ENCODE data around the gene CDX2.
"Not testable (repeated sequence)": the region's sequence is repeated elsewhere in the genome, so short reads cannot be mapped to it uniquely, and the experiment has no call there.

CDX2 gene, protein sequence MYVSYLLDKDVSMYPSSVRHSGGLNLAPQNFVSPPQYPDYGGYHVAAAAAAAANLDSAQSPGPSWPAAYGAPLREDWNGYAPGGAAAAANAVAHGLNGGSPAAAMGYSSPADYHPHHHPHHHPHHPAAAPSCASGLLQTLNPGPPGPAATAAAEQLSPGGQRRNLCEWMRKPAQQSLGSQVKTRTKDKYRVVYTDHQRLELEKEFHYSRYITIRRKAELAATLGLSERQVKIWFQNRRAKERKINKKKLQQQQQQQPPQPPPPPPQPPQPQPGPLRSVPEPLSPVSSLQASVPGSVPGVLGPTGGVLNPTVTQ

DNA sequence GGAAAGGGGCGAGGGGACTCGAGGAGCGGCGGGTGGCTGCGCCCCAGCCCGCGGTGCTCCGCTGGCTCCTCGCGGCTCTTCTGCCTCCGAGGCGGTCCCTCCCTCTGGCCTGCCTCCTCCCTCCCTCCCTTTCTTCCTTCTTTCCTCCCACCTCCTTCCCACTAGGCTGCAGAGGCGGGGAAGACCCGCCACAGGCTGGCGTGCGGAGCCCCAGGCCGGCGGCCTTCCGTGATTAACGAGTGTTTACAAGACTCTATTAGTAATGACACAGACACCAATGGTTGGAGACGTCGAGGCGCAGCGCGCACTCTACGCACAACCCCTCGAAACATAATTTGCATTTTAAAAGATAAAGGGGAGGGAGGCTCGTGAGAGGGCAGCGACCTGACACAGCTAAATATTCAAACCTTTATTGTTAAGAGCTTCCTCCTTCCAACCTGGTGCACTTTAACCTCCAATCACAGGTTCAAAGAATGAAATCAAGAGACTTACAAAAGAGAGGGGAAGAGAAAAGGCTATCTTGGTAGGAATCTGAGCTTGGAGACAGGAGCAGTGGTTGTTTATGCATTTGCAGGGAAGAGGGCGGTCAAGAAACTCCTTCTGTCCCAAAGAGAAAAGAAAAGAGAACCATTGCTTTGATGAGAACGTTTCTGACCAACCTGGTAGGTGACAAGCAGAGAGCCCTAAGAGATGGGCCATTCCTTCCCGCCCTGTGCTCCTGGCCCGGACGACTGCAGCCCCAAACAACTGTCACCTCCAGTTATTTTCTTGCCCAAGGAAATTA, at the start of gene CDX2:
Gene CDX2, minus strand, starts transcription at position 234 of the 784 bp plus-strand sequence. CDS start 309 bp downstream, outside the sequence.
- no peak for DNase-seq

DNA sequence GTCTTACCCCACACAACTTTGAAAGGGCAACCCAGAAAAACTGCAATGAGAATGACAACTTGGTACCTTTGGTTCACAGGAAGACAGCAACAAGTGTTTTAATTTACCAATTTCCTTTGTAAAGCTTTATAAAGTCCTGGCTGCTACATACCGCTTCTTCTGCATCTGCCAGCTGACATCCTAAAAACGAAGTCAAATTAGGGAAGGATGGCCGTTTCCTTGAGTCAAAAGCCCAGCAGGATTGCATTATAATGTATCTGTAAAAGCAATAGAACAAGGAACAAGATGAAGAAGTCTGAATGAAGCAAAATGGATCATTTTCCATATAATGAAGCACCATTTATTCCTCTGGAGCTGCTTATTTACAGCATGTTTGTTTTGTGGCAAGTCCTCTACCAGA, 45.2 kb upstream of the CDX2 start:
- DNase-seq: no peak

DNA sequence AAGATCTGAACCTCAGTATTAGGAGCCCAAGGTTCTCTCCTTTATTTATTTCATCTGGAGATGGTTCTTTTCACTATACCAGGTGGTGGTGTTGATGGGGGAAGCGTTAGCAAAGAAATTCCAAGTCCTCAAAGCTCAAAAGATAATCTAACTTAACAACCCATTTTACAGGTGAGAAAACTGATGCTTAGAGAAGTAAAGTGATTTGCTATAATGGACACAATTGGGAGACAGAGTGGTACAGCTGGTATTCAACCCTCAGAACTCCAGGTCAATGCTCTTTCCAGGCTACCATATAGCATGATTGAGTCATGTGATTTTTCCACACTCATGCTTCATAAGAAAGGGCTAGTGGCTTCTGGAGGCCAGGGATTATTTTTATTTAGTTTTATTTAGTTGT, 44.4 kb upstream of the CDX2 start:
- DNase-seq: no peak

DNA sequence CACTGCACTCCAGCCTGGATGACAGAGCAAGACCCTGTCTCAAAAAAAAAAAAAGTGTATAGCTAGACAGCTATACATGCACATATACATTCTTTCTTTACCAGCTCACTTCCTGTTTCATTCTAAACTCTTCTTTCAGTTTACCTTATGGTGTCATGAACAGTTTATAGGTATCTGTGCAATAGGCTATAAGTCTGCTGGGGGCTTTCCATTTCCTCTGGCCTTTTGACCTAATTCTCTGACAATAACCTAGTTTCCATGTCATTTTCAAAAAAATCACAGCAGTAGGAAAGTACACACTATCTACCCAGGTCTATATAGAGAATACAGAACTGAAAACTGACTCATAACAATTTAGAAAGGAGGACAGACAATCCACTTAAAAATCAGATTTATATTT, 43.8 kb upstream of the CDX2 start:
- DNase-seq: no peak

DNA sequence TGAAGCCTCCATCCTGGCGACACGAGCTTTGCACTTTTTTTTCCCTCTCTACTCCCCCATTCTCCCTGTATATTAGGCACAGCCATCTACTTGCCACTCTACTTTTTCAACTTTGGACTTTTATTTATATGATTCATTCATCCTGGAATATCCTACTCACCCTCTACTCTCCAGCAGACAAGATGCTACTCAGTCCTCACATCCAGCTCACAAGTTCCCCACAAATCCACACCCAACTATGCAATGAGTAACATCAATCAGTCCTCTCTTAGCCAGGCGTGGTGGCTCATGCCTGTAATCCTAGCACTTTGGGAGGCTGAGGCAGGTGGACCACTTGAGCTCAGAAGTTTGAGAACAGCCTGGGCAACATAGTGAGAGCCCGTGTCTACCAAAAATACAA, 43.3 kb upstream of the CDX2 start:
- DNase-seq: no peak

DNA sequence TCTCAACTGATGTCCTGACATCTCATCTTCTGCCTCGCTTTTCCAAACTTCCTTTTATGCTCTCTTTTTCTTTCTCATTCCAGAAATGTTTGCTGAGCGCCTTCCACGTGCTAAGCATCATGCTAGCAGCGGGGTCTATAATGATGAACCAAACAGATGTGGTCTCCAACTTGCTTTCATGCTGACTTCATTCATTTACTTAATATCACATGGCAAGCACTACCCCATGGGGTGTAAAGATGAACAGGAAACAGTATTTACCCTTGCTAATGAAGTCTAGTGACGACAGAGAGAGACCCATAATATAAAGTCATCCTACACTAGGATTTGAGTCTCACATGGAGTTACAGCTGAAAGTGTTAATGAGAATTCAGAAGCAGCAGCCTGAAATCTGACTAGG, 40.9 kb upstream of the CDX2 start:
- no peak for DNase-seq

DNA sequence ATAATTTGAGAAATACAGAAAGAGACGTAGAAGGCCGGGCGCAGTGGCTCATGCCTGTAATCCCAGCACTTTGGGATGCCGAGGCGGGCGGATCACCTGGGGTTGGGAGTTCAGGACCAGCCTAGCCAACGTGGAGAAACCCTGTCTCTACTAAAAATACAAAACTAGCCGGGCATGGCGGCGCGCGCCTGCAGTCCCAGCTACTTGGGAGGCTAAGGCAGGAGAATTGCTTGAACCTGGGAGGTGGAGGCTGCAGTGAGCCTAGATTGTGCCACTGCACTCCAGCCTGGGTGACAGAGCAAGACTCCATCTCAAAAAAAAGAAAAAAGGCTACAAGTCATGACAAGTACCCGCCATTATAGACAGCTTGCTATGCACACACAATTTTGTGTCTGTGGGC, 35.9 kb upstream of the CDX2 start:
- not testable (repeated sequence) for DNase-seq

DNA sequence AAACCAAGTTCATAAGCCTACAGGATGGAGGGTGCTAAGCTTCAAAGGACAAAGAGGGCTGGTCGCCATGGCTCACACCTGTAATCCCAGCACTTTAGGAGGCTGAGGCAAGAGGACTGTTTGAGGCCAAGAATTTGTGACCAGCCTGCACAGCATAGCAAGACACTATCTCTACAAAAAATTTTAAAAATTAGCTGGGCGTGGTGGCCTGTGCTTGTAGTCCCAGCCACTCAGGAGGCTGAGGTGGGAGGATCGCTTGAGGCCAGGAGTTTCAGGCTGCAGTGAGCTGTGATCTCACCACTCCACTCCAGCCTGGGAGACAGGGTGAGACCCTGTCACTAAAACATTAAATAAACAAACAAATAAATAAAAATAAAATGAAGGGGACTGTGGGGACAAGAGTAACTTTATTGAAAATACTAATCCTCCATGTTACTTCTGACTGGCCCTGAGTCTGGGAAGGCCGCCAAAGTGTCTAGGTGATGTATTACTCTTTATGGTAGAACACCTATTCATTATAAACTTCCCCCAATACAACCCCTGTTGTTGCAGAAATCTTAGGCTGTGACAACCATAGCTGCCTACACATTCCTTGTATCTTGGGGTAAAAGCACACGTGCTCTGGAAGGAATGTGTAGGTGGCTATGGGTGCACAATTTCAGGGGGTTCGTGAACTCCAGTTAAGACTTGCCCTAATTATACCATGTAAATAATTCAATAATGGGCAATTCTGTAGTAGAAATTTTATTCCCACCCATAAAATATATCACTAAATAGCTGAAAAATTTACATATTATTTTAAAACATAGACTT, 34.0 kb upstream of the CDX2 start:
- DNase-seq: no peak

DNA sequence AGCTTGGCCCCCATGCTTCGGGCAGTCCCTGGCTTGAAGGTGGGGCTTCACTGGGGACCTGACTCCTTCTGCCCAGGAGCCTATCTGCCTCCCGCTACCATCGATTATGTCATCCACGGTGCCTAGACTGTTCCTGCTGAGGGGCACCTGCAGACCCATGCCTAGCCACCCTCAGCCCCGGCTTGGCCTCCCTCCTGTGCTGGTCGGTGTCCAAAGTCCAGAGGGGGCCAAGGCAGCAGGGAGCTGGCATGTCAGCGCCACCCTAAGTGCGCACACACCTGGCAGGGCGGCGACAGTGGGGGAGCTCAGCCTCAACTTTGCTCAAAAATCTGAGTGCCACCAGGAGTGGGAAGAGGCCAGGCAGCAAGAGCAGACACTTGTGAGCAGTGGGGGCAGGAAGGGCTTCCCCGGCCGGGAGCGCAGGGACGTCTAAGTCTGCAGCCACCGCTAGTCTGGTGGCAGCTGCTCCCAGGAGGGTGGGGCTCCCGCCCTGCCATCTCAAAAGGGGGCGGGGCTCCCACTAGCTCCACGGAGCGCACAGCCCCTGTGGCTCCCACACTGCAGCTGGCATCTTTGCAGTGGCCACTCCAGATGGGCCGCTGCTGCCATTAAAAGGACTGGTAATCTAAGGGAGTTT, 32.8 kb upstream of the CDX2 start:
- no peak for DNase-seq

DNA sequence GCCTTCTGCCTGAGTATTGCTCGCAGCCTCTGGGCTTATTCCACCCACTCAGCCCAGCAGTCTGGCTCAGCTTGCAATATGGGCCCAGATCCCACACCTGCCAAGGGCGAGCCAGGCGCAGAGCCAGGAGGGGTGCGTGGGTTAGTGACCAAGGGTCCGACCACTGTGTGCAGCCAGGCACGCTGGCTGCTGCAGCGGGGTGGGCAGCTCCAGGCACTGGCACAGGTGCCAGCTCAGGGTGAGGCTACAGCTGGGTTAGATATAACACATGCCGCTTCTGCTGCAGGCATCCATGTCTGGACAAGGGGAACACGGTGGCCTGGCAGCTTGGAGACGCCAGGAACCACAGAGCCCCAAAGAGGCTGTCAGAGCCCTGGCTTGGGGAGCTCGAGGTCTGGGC, 31.9 kb upstream of the CDX2 start:
- no peak for DNase-seq

DNA sequence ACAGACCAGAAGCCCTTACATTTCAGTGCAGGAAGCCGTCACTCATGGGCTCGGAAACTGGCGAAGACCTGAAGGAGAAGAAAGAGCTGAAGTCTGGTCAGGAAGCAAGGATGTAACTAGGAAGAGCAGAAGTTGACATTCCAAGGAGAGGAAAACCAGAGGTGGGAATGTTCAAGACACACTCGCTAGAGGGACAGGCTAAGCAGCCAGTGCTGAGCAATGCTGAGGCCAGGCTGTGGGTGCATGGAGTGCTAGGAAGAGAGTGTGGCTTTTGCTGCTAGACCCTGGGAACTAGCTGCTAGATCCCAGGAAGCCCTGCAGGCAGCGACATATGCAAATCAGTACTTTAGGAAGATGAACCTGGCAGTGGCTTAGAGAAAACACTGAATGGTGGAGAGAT, 31.5 kb upstream of the CDX2 start:
- DNase-seq: no peak

DNA sequence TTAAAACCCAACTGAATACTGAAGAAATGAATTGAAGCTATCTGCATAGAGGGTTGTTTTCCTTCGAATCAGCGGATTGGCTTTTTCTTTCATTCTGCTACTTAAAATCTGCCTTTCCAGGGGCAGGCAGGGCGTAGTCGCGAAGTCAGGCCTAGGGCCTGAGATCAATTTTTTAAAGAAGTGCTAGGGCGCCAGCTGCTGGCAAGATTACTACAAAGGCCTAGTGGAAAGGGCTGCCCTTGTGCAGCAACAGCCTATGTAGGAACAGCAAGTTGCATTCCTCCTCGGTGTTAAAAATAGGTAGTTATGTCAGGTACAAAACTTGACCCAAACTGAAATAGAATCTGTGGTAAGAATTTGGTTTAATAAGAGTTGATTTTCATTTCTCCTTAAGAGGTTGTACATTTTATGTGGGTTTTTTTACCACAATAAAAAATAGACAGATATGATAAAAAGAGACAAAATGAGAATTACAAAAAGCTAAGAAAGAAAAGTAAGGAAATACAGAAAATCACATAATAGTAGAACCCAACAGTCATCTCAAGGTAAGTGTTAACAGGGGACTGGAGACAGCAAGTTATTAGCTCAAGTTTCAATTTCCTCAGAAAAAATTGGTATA, 28.9 kb upstream of the CDX2 start:
- peak; percentile 34 for DNase-seq

DNA sequence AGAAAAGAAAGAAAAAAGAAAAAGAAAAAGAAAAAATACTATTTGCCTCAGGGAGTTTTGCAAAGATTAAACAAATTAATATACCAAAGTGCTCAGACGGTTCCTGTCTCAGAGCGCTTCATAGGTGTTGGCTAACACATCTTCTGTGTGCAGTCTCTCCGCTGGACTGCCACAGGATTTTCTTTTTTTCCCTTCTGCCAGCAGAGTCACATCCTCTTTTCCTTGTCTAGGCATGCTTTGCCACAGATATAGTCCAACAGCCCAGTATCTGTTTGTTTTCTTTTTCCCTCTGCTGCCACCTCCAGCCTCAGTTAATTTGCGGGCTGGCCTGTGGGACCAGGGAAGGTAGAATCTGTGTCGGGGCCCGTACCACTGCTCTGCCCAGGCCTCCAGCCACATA, 22.8 kb upstream of the CDX2 start:
- no peak for DNase-seq

DNA sequence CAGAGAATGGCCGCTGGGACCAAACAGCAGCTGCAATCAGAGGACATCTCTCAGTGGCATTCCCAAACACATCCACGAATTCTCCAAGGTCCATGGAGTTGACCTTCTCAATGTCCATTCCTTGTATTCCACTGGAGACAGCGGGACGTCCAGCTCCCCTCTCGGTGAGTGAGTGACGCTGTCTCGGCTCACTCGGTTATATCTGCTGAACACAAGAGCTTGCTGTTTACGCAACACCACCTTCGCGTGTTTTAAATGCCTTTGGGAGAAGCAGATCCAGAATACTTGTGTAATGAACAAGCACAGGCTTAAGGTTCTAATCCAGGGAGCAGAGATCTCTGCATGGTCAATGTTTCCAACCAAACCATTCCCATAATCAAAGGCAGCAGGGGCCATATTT, 19.4 kb upstream of the CDX2 start, which contains the start of gene URAD:
Gene URAD, minus strand, starts transcription at position 174 of the 400 bp plus-strand sequence. Its CDS starts 56 bp downstream, at position 118.
- no peak for DNase-seq

DNA sequence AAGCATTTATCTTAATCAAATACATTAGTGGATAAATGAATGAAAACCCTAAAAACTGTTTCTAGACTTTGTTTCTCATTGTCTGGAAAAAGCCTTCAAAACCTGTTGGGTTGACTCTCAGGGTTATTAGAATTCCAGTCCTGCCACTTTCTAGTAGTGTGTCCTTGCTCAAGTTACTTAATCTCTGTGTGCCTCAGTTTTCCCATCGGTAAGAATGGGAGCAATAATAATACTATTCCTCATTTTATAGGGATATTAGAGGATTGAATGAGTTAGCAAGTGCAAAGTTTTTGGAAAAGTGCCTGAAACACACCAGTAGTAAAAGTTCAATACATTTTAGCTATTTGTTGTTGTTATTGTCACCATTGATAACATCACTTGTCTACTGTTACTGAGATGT, 16.5 kb upstream of the CDX2 start:
- DNase-seq: no peak

DNA sequence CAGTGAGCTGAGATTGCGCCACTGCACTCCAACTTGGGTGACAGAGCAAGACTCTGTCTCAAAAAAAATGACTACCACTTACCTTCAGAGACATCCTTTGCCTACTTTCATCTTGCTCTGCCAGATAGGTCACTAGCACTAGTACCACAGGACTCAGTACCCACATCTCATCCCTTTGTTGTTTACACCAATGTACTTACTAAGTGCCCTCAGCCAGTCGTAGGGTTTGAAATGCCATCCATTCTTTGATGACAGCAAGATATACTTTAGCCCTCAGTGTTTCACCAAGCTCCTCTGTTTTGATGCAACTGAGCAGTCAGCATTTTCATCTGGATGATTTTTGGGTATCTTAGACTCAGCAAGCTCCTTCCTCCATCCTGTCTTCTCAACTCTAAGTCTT, 13.2 kb upstream of the CDX2 start:
- DNase-seq: no peak

DNA sequence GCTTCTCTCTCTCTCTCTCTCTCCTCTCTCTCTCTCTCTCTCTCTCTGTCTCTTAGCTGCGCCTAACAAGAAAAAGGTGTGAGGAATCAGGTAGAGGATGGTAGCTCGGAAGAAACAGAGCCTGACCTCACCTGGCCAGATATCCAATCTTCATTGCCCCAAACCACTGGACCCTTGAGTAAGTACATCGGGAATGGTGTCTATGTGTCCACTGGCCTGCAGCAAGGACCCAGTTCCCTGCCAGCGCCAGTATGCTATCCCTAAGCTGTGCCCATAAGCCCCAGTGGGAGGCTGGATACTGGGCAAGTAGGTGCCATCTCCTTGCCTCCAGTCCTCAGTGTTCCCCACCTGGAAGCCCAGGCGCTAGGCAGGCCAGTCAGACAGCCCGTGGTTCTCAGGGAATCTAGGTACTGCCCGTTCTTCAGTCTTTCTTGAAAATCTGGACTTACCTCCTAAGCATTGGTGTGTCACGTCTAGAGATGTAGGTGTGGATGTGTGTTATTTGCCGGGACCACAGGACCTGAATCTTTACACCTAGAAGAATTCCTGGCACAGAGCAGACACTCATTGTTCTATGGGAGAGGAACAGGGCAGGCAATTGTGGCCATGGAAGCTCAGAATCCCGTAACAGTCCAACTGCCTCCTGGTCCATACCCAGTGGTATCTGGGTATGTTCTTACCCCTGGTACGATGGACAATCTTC, 12.0 kb upstream of the CDX2 start:
- no peak for DNase-seq

DNA sequence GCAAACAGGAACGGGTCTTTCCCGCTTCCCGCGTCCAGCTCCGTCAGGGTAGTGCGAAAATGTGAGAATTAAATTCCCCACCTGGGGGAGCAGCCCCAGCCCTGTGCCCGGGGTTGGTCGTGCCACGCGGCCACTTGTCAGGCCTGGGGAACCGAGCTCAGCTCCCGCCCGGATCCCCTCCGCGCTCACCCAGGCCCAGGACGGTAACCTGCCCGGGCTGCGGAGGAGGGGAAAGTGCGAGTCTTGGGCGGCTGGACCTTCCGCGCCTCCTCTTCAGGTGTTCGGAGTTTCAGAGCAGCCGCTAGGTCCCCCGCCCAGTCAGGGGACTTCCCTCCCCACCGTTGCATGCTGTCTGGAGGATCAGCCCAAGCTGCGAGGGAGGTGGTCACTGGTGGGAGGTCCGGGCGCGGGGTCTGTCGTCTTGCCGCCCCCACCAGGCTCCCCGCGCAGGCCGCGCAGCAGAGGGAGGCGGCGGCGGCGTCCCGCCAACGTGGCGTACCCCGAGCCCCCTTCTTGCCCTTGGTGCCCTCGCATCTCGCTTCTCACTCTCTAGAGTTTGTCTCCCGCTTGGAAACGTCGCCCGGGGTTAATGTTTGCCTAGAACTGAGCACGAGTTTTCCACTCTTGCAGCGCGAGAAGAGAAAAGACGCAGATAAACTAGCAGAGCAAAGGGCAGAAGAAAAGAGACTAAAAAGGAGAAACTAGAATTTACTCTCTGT, 11.3 kb upstream of the CDX2 start:
- DNase-seq: no peak

DNA sequence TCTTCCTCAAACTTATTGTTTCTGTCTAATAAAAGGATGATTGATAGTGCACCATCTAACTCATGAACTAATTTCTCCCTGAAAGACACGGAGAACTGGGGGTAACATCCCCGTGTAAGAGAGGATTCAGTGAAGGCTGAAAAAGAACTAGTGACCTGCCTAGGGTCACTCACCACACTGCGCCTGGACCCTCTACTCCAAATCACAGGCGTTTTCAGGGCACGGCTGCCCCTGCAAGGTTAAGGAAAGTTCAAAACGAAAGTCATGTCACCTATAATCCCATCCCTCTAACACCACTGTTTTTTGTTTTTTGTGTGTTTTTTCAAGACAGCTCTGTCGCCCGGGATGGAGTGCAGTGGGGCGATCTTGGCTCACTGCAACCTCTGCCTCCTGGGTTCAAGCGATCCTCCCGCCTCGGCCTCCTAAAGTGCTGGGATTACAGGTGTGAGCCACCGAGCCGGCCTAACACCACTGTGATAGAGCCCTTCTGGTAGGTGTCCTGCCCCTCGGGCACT, 10.7 kb upstream of the CDX2 start:
- no peak for DNase-seq

DNA sequence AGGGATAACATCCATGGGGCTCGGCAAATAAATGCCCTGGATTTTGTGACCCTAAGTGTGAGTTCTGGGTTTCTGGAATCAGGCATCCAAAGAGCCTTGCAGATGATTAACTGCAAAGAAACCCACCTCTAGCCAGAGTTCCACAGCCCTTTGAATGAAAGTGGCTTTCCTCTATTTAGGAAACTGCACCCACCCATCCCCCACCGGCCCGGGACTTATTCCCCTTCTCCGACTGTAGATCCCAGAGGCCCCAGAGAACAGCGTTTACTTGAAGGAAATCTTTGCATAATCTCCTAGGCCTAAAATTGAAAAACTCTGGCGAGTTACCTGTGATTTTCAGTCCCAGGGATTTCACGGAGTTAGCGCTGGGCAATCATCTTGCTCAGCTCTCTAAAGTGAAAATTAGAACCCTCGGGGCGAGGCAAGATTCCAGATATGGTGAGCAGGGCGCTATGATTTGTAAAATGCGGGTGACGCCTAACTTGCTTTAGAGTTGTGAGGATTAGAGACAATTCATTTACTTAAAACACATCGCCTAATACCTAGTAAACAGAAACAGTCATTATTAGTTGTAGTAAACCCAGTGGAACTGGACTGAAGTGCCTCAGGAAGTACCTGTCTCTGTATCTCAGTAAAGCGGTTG, 10.0 kb upstream of the CDX2 start:
- DNase-seq: no peak
